ENCODE results near the gene FRRS1L.

DNA sequence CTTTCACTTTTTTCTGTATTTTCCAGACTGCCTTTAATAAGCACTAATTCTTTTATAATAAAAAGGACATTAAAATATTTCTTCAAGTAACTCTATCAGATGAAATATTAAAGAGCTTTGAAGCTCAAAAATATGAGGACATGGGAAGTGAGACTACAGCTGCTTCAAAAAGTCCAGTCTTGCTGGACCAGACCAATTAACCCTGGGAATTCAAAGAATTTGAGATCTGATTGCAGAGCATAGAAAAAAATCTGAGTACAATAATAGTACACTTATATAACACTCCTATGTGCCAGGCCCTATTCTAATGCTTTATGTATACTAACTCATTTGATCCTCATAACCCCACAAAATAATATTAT lies 57.1 kb downstream of the FRRS1L start:
- TF ChIP-seq, protein P1, sequence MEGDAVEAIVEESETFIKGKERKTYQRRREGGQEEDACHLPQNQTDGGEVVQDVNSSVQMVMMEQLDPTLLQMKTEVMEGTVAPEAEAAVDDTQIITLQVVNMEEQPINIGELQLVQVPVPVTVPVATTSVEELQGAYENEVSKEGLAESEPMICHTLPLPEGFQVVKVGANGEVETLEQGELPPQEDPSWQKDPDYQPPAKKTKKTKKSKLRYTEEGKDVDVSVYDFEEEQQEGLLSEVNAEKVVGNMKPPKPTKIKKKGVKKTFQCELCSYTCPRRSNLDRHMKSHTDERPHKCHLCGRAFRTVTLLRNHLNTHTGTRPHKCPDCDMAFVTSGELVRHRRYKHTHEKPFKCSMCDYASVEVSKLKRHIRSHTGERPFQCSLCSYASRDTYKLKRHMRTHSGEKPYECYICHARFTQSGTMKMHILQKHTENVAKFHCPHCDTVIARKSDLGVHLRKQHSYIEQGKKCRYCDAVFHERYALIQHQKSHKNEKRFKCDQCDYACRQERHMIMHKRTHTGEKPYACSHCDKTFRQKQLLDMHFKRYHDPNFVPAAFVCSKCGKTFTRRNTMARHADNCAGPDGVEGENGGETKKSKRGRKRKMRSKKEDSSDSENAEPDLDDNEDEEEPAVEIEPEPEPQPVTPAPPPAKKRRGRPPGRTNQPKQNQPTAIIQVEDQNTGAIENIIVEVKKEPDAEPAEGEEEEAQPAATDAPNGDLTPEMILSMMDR (IDR thresholded peaks at IDR 0.05) = no peak
- TF ChIP-seq POLR2AphosphoS5 (IDR thresholded peaks at IDR 0.05) (no peak), POLR2A (IDR thresholded peaks at IDR 0.05) (no peak)

Data from stomach (tissue), 4 donors.